ENCODE measurements around the gene AMOTL2.

DNA sequence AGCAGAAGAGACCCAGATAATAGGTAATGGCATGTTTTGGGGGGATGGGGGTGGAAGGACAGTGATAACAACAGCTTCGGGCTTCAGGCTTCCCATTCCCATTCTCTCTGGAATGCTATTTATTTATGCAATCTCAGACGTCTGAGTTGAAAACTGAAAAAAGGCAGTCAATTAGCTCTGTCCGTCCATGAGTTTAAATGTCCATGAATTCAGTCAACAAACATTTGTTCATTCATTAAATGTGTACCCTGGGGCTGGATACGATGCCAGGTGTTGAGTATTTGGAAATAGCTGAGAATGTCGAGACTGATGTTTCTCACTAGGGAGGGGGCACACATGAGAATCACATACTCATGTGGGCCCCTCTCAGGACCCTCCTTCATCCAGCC is 42.4 kb downstream of the AMOTL2 start:
- TF ChIP-seq, protein P1, sequence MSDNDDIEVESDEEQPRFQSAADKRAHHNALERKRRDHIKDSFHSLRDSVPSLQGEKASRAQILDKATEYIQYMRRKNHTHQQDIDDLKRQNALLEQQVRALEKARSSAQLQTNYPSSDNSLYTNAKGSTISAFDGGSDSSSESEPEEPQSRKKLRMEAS (IDR thresholded peaks at IDR 0.05; ENCODE audit: low read depth) = no peak
- TF ChIP-seq, protein P2, sequence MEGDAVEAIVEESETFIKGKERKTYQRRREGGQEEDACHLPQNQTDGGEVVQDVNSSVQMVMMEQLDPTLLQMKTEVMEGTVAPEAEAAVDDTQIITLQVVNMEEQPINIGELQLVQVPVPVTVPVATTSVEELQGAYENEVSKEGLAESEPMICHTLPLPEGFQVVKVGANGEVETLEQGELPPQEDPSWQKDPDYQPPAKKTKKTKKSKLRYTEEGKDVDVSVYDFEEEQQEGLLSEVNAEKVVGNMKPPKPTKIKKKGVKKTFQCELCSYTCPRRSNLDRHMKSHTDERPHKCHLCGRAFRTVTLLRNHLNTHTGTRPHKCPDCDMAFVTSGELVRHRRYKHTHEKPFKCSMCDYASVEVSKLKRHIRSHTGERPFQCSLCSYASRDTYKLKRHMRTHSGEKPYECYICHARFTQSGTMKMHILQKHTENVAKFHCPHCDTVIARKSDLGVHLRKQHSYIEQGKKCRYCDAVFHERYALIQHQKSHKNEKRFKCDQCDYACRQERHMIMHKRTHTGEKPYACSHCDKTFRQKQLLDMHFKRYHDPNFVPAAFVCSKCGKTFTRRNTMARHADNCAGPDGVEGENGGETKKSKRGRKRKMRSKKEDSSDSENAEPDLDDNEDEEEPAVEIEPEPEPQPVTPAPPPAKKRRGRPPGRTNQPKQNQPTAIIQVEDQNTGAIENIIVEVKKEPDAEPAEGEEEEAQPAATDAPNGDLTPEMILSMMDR (IDR thresholded peaks at IDR 0.05) = no peak
- TF ChIP-seq JUND (IDR thresholded peaks at IDR 0.05) = no peak
- no peak for TF ChIP-seq POLR2AphosphoS5 (IDR thresholded peaks at IDR 0.05; ENCODE audit: low read depth, low read length)
- no peak for TF ChIP-seq GABPA (IDR thresholded peaks at IDR 0.05; ENCODE audit: low read depth)
- TF ChIP-seq, protein P3, sequence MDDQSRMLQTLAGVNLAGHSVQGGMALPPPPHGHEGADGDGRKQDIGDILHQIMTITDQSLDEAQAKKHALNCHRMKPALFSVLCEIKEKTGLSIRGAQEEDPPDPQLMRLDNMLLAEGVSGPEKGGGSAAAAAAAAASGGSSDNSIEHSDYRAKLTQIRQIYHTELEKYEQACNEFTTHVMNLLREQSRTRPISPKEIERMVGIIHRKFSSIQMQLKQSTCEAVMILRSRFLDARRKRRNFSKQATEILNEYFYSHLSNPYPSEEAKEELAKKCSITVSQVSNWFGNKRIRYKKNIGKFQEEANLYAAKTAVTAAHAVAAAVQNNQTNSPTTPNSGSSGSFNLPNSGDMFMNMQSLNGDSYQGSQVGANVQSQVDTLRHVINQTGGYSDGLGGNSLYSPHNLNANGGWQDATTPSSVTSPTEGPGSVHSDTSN (IDR thresholded peaks at IDR 0.05) = no peak
- TF ChIP-seq SMC3 (IDR thresholded peaks at IDR 0.05; ENCODE audit: low read depth, low read length) = no peak
- TF ChIP-seq SIN3A (IDR thresholded peaks at IDR 0.05; ENCODE audit: borderline replicate concordance, low read depth, low read length) = no peak
- TF ChIP-seq RAD21 (IDR thresholded peaks at IDR 0.05; ENCODE audit: low read length) = no peak
- TF ChIP-seq RFX5 (IDR thresholded peaks at IDR 0.05; ENCODE audit: low read length) = no peak
- no peak for TF ChIP-seq RCOR1 (IDR thresholded peaks at IDR 0.05; ENCODE audit: low read length)
- TF ChIP-seq FOXM1 (IDR thresholded peaks at IDR 0.05; ENCODE audit: low read depth) = no peak

Measured in SK-N-SH (cell line).